ENCODE data around the gene PROZ. TPM values are rescaled to one million over a fixed set of nuclear protein-coding genes. Genes with fewer than 3 reads are reported as not detected.

Gene PROZ
- total RNA-seq, 6 experiments from 2014 or later: not detected

DNA sequence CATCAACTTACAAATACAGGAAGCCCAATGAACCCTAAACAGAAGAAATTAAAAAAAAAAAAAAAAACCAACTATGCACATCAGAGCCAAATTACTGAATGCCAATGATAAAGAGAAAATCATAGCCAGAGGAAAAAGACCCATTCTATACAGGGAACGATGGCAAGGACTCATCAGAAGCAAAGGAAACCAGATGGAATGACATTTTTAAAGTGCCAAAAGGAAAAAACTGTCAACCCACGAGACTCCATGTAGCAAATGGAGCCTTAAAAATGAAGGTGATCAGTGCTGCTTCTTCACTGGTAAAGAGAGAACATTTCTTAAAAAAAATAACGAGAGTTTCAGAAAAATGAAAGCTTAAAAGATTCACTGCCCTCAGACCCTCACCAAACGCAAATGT is 31.7 kb downstream of the PROZ start:
- H3K27me3 Mint-ChIP-seq (ENCODE audit: insufficient read depth): peaks cover 4% of the 10 kb centered on the region
- peak overlapping the region; percentile 54; the same call in 1 of the 2 replicates for H3K27ac Mint-ChIP-seq
- no peak for DNase-seq
- H3K4me1 Mint-ChIP-seq (ENCODE audit: low read depth): peaks cover 80% of the 10 kb centered on the region
- H3K36me3 Mint-ChIP-seq (ENCODE audit: low read depth): peaks cover 72% of the 10 kb centered on the region
- no peak overlapping the region for H3K4me3 Mint-ChIP-seq
- H3K9me3 Mint-ChIP-seq: peaks cover 26% of the 10 kb centered on the region
- TF ChIP-seq CTCF (IDR thresholded peaks at IDR 0.05): no peak

DNA sequence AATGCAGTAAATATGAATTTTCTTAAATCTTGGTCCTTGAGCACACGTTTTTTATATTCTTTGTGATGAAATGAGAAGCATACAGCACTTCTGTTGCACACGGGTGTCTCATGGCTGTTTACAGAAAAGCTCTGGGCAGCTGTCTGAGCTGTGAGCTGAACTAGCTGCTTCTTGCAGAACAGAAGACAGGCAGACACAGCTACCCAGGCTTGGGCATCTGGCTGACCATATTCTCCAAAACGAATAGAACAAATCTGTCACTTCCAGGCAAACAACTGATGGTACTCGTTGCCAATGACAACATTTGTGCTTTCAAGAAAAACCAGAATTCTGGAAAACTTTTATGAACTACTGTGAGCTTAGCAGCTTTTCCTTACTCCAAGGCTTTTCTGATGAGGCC is 33.8 kb downstream of the PROZ start:
- no peak overlapping the region for H3K4me3 Mint-ChIP-seq
- no peak for DNase-seq
- no peak for TF ChIP-seq CTCF (IDR thresholded peaks at IDR 0.05)
- peaks cover 68% of the 10 kb centered on the region for H3K36me3 Mint-ChIP-seq (ENCODE audit: low read depth)
- H3K9me3 Mint-ChIP-seq: peaks cover 21% of the 10 kb centered on the region
- peaks cover 59% of the 10 kb centered on the region for H3K4me1 Mint-ChIP-seq (ENCODE audit: low read depth)
- H3K27me3 Mint-ChIP-seq (ENCODE audit: insufficient read depth): peaks cover 2% of the 10 kb centered on the region
- peak overlapping the region; percentile 72; the same call in 1 of the 2 replicates for H3K27ac Mint-ChIP-seq

GRCh38 chr13:113192902-113193301 is 34.5 kb downstream of the PROZ start:
- H3K27ac Mint-ChIP-seq: peak overlapping the region; percentile 72
- peaks cover 53% of the 10 kb centered on the region for H3K4me1 Mint-ChIP-seq (ENCODE audit: low read depth)
- no peak for TF ChIP-seq CTCF (IDR thresholded peaks at IDR 0.05)
- peak; percentile 81 for DNase-seq
- peaks cover 17% of the 10 kb centered on the region for H3K9me3 Mint-ChIP-seq
- no peak overlapping the region; the same call in 1 of the 2 replicates for H3K4me3 Mint-ChIP-seq
- no peaks in the 10 kb centered on the region; the same call in none of the 2 replicates for H3K27me3 Mint-ChIP-seq (ENCODE audit: insufficient read depth)
- peaks cover 68% of the 10 kb centered on the region for H3K36me3 Mint-ChIP-seq (ENCODE audit: low read depth)

GRCh38 chr13:113195360-113195759 is 36.9 kb downstream of the PROZ start:
- H3K4me3 Mint-ChIP-seq: no peak overlapping the region
- DNase-seq: no peak
- no peaks in the 10 kb centered on the region; the same call in 1 of the 2 replicates for H3K9me3 Mint-ChIP-seq
- peaks cover 43% of the 10 kb centered on the region for H3K4me1 Mint-ChIP-seq (ENCODE audit: low read depth)
- peaks cover 54% of the 10 kb centered on the region for H3K36me3 Mint-ChIP-seq (ENCODE audit: low read depth)
- no peaks in the 10 kb centered on the region; the same call in 1 of the 2 replicates for H3K27me3 Mint-ChIP-seq (ENCODE audit: insufficient read depth)
- H3K27ac Mint-ChIP-seq: no peak overlapping the region
- no peak for TF ChIP-seq CTCF (IDR thresholded peaks at IDR 0.05)

GRCh38 chr13:113196970-113197737 is 38.7 kb downstream of the PROZ start:
- no peak overlapping the region for H3K27ac Mint-ChIP-seq
- no peak for DNase-seq
- no peaks in the 10 kb centered on the region; the same call in 1 of the 2 replicates for H3K27me3 Mint-ChIP-seq (ENCODE audit: insufficient read depth)
- H3K36me3 Mint-ChIP-seq (ENCODE audit: low read depth): peaks cover 55% of the 10 kb centered on the region
- TF ChIP-seq CTCF (IDR thresholded peaks at IDR 0.05): no peak
- H3K9me3 Mint-ChIP-seq: no peaks in the 10 kb centered on the region; the same call in 1 of the 2 replicates
- H3K4me1 Mint-ChIP-seq (ENCODE audit: low read depth): peaks cover 42% of the 10 kb centered on the region
- no peak overlapping the region for H3K4me3 Mint-ChIP-seq

Measured in HFFc6 (cell line).